ENCODE results near the gene PARN. TPM values are rescaled to one million over a fixed set of nuclear protein-coding genes. Genes with fewer than 3 reads are reported as not detected.
A peak's percentile ranks its signal among the peaks of the same experiment; 100 is the strongest.

Gene PARN
- total and polyA plus RNA-seq, 4 donors = 8.1 to 32.2 (median 22.0) TPM

- ATAC-seq (ENCODE audit: low FRiP score) (no peak), DNase-seq (no peak)
- Histone ChIP-seq H3K9me3 (ENCODE audit: control insufficient read depth, low read length) (no peaks in the 10 kb centered on the region), H3K27me3 (ENCODE audit: control insufficient read depth in 1 of 2, insufficient read depth in 2 of 2, low read length in 1 of 2) (no peaks in the 10 kb centered on the region), H3K4me1 (ENCODE audit: control insufficient read depth in 1 of 2, insufficient read depth in 2 of 2, low read length in 2 of 2) (no peaks in the 10 kb centered on the region), H3K27ac (ENCODE audit: low read depth in 1 of 2, low read length in 2 of 2) (no peak overlapping the region), H3K4me3 (ENCODE audit: low read length in 2 of 2) (no peak overlapping the region), H3K36me3 (ENCODE audit: control insufficient read depth in 1 of 2, insufficient read depth in 2 of 2, low read length in 1 of 2) (no peaks in the 10 kb centered on the region)
- WGBS, 2 donors = 91 to 94% methylated on average over 10 of the region's 10 CpGs
- intact Hi-C loops (cut with DNase I) = no loop called here
Observed at GRCh38 chr16:14456793-14457481, 173.1 kb downstream of the PARN start.

GRCh38 chr16:14455573-14455972, 174.5 kb downstream of the PARN start:
- no peak overlapping the region for H3K27ac ChIP-seq (ENCODE audit: low read depth in 1 of 2, low read length in 2 of 2)
- H3K9me3 ChIP-seq (ENCODE audit: control insufficient read depth, low read length) = no peaks in the 10 kb centered on the region
- no peaks in the 10 kb centered on the region for H3K36me3 ChIP-seq (ENCODE audit: control insufficient read depth in 1 of 2, insufficient read depth in 2 of 2, low read length in 1 of 2)
- H3K4me1 ChIP-seq (ENCODE audit: control insufficient read depth in 1 of 2, insufficient read depth in 2 of 2, low read length in 2 of 2) = no peaks in the 10 kb centered on the region
- no peak for ATAC-seq (ENCODE audit: low FRiP score)
- DNase-seq = no peak
- no peak overlapping the region for H3K4me3 ChIP-seq (ENCODE audit: low read length in 2 of 2)
- 84% methylated on average over 5 of the region's 5 CpGs for WGBS, 2 donors
- no peaks in the 10 kb centered on the region for H3K27me3 ChIP-seq (ENCODE audit: control insufficient read depth in 1 of 2, insufficient read depth in 2 of 2, low read length in 1 of 2)
- intact Hi-C loops (cut with DNase I) = no loop called here

- Histone ChIP-seq H3K27me3 (ENCODE audit: control insufficient read depth in 1 of 2, insufficient read depth in 2 of 2, low read length in 1 of 2) (no peaks in the 10 kb centered on the region), H3K4me1 (ENCODE audit: control insufficient read depth in 1 of 2, insufficient read depth in 2 of 2, low read length in 2 of 2) (no peaks in the 10 kb centered on the region), H3K4me3 (ENCODE audit: low read length in 2 of 2) (no peak overlapping the region), H3K36me3 (ENCODE audit: control insufficient read depth in 1 of 2, insufficient read depth in 2 of 2, low read length in 1 of 2) (no peaks in the 10 kb centered on the region), H3K27ac (ENCODE audit: low read depth in 1 of 2, low read length in 2 of 2) (no peak overlapping the region), H3K9me3 (ENCODE audit: control insufficient read depth, low read length) (no peaks in the 10 kb centered on the region)
- intact Hi-C loops (cut with DNase I) = no loop called here
- WGBS, 2 donors = 97 to 98% methylated on average over 2 of the region's 2 CpGs
- ATAC-seq (ENCODE audit: low FRiP score) (no peak), DNase-seq (no peak)
Observed at GRCh38 chr16:14454391-14454790, 175.7 kb downstream of the PARN start.

DNA sequence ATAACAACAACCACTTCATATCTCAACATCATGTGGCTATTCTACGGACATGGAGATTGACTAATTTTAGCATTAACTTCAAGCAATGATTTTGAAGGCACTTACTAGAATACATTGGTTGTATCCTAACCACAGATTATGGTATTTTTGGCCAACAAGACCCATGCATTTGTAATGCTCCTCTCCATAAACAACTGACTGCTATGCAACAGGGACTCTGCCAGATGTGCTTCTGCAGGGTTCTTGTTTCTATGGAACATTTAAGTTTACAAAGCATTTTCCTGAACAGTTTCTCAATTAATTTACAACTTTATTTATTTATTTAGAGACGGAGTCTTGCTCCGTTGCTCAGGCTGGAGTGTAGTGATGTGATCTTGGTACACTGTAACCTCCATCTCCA, 178.0 kb downstream of the PARN start:
- no peak for DNase-seq
- 89 to 90% methylated on average over 3 of the region's 3 CpGs for WGBS, 2 donors

DNA sequence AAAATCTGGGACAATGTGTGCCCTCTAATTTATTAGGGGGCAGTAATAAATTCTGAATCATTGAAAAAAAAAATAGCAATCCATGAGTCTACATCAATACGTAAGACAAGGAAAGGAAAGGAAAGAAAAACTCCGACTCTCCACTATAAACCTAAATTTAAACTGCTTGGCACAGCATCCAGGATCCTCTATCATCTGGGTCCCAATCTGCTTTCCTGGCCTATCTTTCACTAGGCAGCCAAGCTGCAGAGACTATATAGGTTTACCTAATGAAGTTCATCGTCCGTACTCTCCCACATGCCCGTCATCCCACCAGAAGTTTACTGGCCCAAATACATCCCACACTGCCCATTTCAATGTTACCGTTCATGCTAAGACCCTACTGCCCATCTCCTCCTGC, 179.2 kb downstream of the PARN start:
- intact Hi-C loops (cut with DNase I) = no loop called here
- H3K4me1 ChIP-seq (ENCODE audit: control insufficient read depth in 1 of 2, insufficient read depth in 2 of 2, low read length in 2 of 2) = no peaks in the 10 kb centered on the region
- no peak overlapping the region for H3K4me3 ChIP-seq (ENCODE audit: low read length in 2 of 2)
- H3K27me3 ChIP-seq (ENCODE audit: control insufficient read depth in 1 of 2, insufficient read depth in 2 of 2, low read length in 1 of 2) = no peaks in the 10 kb centered on the region
- no peak overlapping the region for H3K27ac ChIP-seq (ENCODE audit: low read depth in 1 of 2, low read length in 2 of 2)
- no peaks in the 10 kb centered on the region for H3K36me3 ChIP-seq (ENCODE audit: control insufficient read depth in 1 of 2, insufficient read depth in 2 of 2, low read length in 1 of 2)
- ATAC-seq (ENCODE audit: low FRiP score) (peak; percentile 19), DNase-seq (no peak)
- H3K9me3 ChIP-seq (ENCODE audit: control insufficient read depth, low read length) = no peaks in the 10 kb centered on the region
- 86 to 93% methylated on average over 6 of the region's 6 CpGs for WGBS, 2 donors

More for the DNA sequence above, 178.0 kb downstream of the PARN start:
- no peak overlapping the region for H3K27ac ChIP-seq (ENCODE audit: low read depth in 1 of 2, low read length in 2 of 2)
- H3K4me1 ChIP-seq (ENCODE audit: control insufficient read depth in 1 of 2, insufficient read depth in 2 of 2, low read length in 2 of 2) = no peaks in the 10 kb centered on the region
- no peaks in the 10 kb centered on the region for H3K27me3 ChIP-seq (ENCODE audit: control insufficient read depth in 1 of 2, insufficient read depth in 2 of 2, low read length in 1 of 2)
- H3K4me3 ChIP-seq (ENCODE audit: low read length in 2 of 2) = no peak overlapping the region
- no peaks in the 10 kb centered on the region for H3K9me3 ChIP-seq (ENCODE audit: control insufficient read depth, low read length)
- ATAC-seq (ENCODE audit: low FRiP score) = no peak
- intact Hi-C loops (cut with DNase I) = no loop called here
- no peaks in the 10 kb centered on the region for H3K36me3 ChIP-seq (ENCODE audit: control insufficient read depth in 1 of 2, insufficient read depth in 2 of 2, low read length in 1 of 2)

- H3K4me3 ChIP-seq (ENCODE audit: low read length in 2 of 2) = no peak overlapping the region
- no peaks in the 10 kb centered on the region for H3K9me3 ChIP-seq (ENCODE audit: control insufficient read depth, low read length)
- no peak overlapping the region for H3K27ac ChIP-seq (ENCODE audit: low read depth in 1 of 2, low read length in 2 of 2)
- intact Hi-C loops (cut with DNase I) = no loop called here
- ATAC-seq (ENCODE audit: low FRiP score) (peak; percentile 26), DNase-seq (no peak)
- WGBS, 2 donors = 87 to 88% methylated on average over 4 of the region's 4 CpGs
- no peaks in the 10 kb centered on the region for H3K4me1 ChIP-seq (ENCODE audit: control insufficient read depth in 1 of 2, insufficient read depth in 2 of 2, low read length in 2 of 2)
- H3K27me3 ChIP-seq (ENCODE audit: control insufficient read depth in 1 of 2, insufficient read depth in 2 of 2, low read length in 1 of 2) = no peaks in the 10 kb centered on the region
- H3K36me3 ChIP-seq (ENCODE audit: control insufficient read depth in 1 of 2, insufficient read depth in 2 of 2, low read length in 1 of 2) = no peaks in the 10 kb centered on the region
Observed at GRCh38 chr16:14449790-14450480, 180.1 kb downstream of the PARN start.

DNA sequence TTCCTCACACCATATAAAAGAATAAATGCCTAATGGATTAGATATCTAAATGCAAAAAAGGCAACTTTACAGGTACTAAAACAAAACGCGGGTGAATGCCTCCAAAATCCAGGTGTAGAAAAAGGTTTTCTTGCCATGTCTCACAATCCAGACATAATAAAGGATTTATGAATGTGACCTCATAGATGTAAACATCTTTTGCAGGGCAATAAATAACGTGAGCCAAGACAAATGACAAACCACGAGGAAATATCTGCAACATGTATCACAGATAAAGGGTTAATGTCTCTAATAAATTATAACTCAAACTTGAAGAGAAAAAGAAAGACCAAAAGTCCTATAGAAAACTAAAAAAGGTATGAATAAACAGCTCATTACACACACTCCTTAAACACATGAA, 180.7 kb downstream of the PARN start:
- no peaks in the 10 kb centered on the region for H3K9me3 ChIP-seq (ENCODE audit: control insufficient read depth, low read length)
- DNase-seq (no peak), ATAC-seq (ENCODE audit: low FRiP score) (no peak)
- no peaks in the 10 kb centered on the region for H3K27me3 ChIP-seq (ENCODE audit: control insufficient read depth in 1 of 2, insufficient read depth in 2 of 2, low read length in 1 of 2)
- WGBS, 2 donors = 81 to 83% methylated on average over 4 of the region's 4 CpGs
- intact Hi-C loops (cut with DNase I) = no loop called here
- H3K4me1 ChIP-seq (ENCODE audit: control insufficient read depth in 1 of 2, insufficient read depth in 2 of 2, low read length in 2 of 2) = no peaks in the 10 kb centered on the region
- no peak overlapping the region for H3K27ac ChIP-seq (ENCODE audit: low read depth in 1 of 2, low read length in 2 of 2)
- no peak overlapping the region for H3K4me3 ChIP-seq (ENCODE audit: low read length in 2 of 2)
- H3K36me3 ChIP-seq (ENCODE audit: control insufficient read depth in 1 of 2, insufficient read depth in 2 of 2, low read length in 1 of 2) = no peaks in the 10 kb centered on the region

DNA sequence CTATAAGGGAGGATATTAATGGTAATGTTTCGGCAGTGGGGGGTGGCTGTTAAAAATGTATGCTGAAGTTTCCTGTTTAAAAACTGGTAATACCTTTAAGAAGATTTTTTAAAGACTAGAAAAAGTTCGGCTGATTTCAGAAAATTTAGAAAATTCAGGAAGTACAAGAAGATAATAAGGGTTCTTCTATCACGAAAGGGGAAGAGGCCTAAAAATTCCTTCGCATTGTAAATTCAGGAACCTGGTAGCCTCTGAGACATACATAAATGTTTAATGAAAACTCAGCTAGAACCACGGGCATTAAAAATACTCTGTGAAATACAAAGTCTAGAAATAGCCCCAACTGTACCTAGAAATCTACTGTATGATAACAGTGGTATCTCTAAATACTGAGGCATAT, 181.2 kb downstream of the PARN start:
- Histone ChIP-seq H3K27me3 (ENCODE audit: control insufficient read depth in 1 of 2, insufficient read depth in 2 of 2, low read length in 1 of 2) (no peaks in the 10 kb centered on the region), H3K4me3 (ENCODE audit: low read length in 2 of 2) (no peak overlapping the region), H3K4me1 (ENCODE audit: control insufficient read depth in 1 of 2, insufficient read depth in 2 of 2, low read length in 2 of 2) (no peaks in the 10 kb centered on the region), H3K27ac (ENCODE audit: low read depth in 1 of 2, low read length in 2 of 2) (no peak overlapping the region), H3K36me3 (ENCODE audit: control insufficient read depth in 1 of 2, insufficient read depth in 2 of 2, low read length in 1 of 2) (no peaks in the 10 kb centered on the region), H3K9me3 (ENCODE audit: control insufficient read depth, low read length) (no peaks in the 10 kb centered on the region)
- ATAC-seq (ENCODE audit: low FRiP score) (no peak), DNase-seq (no peak)
- WGBS, 2 donors = 92% methylated on average over 5 of the region's 5 CpGs
- intact Hi-C loops (cut with DNase I) = no loop called here

GRCh38 chr16:14447783-14448182, 182.3 kb downstream of the PARN start:
- no peak overlapping the region for H3K4me3 ChIP-seq (ENCODE audit: low read length in 2 of 2)
- H3K9me3 ChIP-seq (ENCODE audit: control insufficient read depth, low read length) = no peaks in the 10 kb centered on the region
- no peaks in the 10 kb centered on the region for H3K4me1 ChIP-seq (ENCODE audit: control insufficient read depth in 1 of 2, insufficient read depth in 2 of 2, low read length in 2 of 2)
- intact Hi-C loops (cut with DNase I) = no loop called here
- DNase-seq = no peak
- WGBS, 2 donors = 97% methylated on average over 5 of the region's 5 CpGs
- H3K36me3 ChIP-seq (ENCODE audit: control insufficient read depth in 1 of 2, insufficient read depth in 2 of 2, low read length in 1 of 2) = no peaks in the 10 kb centered on the region
- no peaks in the 10 kb centered on the region for H3K27me3 ChIP-seq (ENCODE audit: control insufficient read depth in 1 of 2, insufficient read depth in 2 of 2, low read length in 1 of 2)
- no peak overlapping the region for H3K27ac ChIP-seq (ENCODE audit: low read depth in 1 of 2, low read length in 2 of 2)
- no peak for ATAC-seq (ENCODE audit: low FRiP score)
